ENCODE data around the gene OGN.

GRCh38 chr9:92350740-92351133 is 53.6 kb downstream of the OGN start:
- TF ChIP-seq POLR2A (IDR thresholded peaks at IDR 0.05) (no peak), CTCF (IDR thresholded peaks at IDR 0.05) (no peak)
